GM23338 (cell line): Measurements from ENCODE around the gene TMPRSS3. TPM values are rescaled to one million over a fixed set of nuclear protein-coding genes. Genes with fewer than 3 reads are reported as not detected.

ENCODE experiments used
- ATAC-seq: fragments of 200-7000 bp; cut with Tn5 transposase; 3 replicates; pipeline ENCODE4 v1.9.1; 2020
- DNase-seq: peaks from one replicate; pipeline ENCODE4 v3.0.0-alpha.2; 2015; ENCODE audit warnings: low spot score
- H2AFZ ChIP-seq: fragments of 200-600 bp; sonication (generic); 2 replicates; pipeline ENCODE4 v1.8.0; 2016; ENCODE audit warnings: antibody characterized with exemption, mild to moderate bottlenecking, moderate library complexity
- H3F3A ChIP-seq: fragments of 200-600 bp; sonication (generic); replicated peaks from 2 replicates; pipeline ENCODE4 v1.8.0; 2017; ENCODE audit warnings: antibody characterized with exemption, mixed run types, low read depth
- H3K27ac ChIP-seq: fragments of 200-600 bp; sonication (generic); 2 replicates; pipeline ENCODE4 v1.6.1; 2016; ENCODE audit warnings: low read depth
- H3K27me3 ChIP-seq: fragments of 200-600 bp; sonication (generic); 2 replicates; pipeline ENCODE4 v1.8.0; 2016; ENCODE audit warnings: mild to moderate bottlenecking, mixed run types, moderate library complexity; ENCODE audit not compliant: insufficient read depth
- H3K36me3 ChIP-seq: fragments of 200-600 bp; sonication (generic); 2 replicates; pipeline ENCODE4 v1.8.0; 2016; ENCODE audit warnings: mild to moderate bottlenecking; ENCODE audit not compliant: insufficient read depth
- H3K4me1 ChIP-seq: fragments of 200-600 bp; sonication (generic); 2 replicates; pipeline ENCODE4 v1.8.0; 2016; ENCODE audit warnings: mild to moderate bottlenecking, moderate library complexity; ENCODE audit not compliant: insufficient read depth
- H3K4me2 ChIP-seq: fragments of 200-600 bp; sonication (generic); 2 replicates; pipeline ENCODE4 v1.7.1; 2017; ENCODE audit warnings: mixed run types
- H3K4me3 ChIP-seq: fragments of 200-600 bp; sonication (generic); 2 replicates; pipeline ENCODE4 v1.6.1; 2016; ENCODE audit warnings: mixed run types
- H3K79me2 ChIP-seq: fragments of 200-600 bp; sonication (generic); replicated peaks from 2 replicates; pipeline ENCODE4 v1.8.0; 2017; ENCODE audit warnings: mild to moderate bottlenecking; ENCODE audit not compliant: insufficient read depth
- H3K9me2 ChIP-seq: fragments of 200-600 bp; sonication (generic); 2 replicates; pipeline ENCODE4 v1.8.0; 2017; ENCODE audit not compliant: insufficient read depth
- H4K20me1 ChIP-seq: fragments of 200-600 bp; sonication (generic); replicated peaks from 2 replicates; pipeline ENCODE4 v1.8.0; 2017; ENCODE audit warnings: mild to moderate bottlenecking; ENCODE audit not compliant: insufficient read depth
- H3K27ac Mint-ChIP-seq: 2 replicates; pipeline ENCODE4 v1.8.0; 2020; ENCODE audit warnings: inconsistent platforms, mild to moderate bottlenecking, moderate library complexity, mixed read lengths
- H3K27me3 Mint-ChIP-seq: 3 replicates; pipeline ENCODE4 v1.8.0; 2022; ENCODE audit warnings: low read depth, mild to moderate bottlenecking, moderate library complexity, mixed read lengths, inconsistent platforms; ENCODE audit not compliant: insufficient read depth, poor library complexity
- H3K36me3 Mint-ChIP-seq: 3 replicates; pipeline ENCODE4 v1.8.0; 2021; ENCODE audit warnings: low read depth, mild to moderate bottlenecking, inconsistent platforms, moderate library complexity, mixed read lengths
- H3K4me1 Mint-ChIP-seq: 3 replicates; pipeline ENCODE4 v1.8.0; 2020; ENCODE audit warnings: mild to moderate bottlenecking, inconsistent platforms, mixed read lengths
- H3K4me3 Mint-ChIP-seq: 3 replicates; pipeline ENCODE4 v1.8.0; 2021; ENCODE audit warnings: moderate library complexity, mild to moderate bottlenecking, inconsistent platforms, mixed read lengths
- H3K9me3 Mint-ChIP-seq: 3 replicates; pipeline ENCODE4 v1.8.0; 2020; ENCODE audit warnings: moderate library complexity, mild to moderate bottlenecking, inconsistent platforms, mixed read lengths
- CREB1 ChIP-seq: fragments of 250-450 bp; sonication (Bioruptor Pico); IDR thresholded peaks from 2 replicates; pipeline ENCODE4 v1.5.0; 2020; ENCODE audit warnings: low read depth, mild to moderate bottlenecking, moderate library complexity
- EZH2 ChIP-seq: fragments of 200-600 bp; sonication (generic); IDR thresholded peaks from one replicate; pipeline ENCODE4 v1.8.0; 2017; ENCODE audit warnings: antibody characterized with exemption, mild to moderate bottlenecking, low read depth; ENCODE audit not compliant: unreplicated experiment
- JUNB ChIP-seq: IDR thresholded peaks from one replicate; pipeline ENCODE4 v1.6.1; 2016; ENCODE audit warnings: antibody characterized with exemption; ENCODE audit not compliant: unreplicated experiment
- NANOG ChIP-seq: IDR thresholded peaks from 2 replicates; pipeline ENCODE4 v1.6.1; 2016; ENCODE audit warnings: antibody characterized with exemption, borderline replicate concordance
- POLR2AphosphoS5 ChIP-seq: IDR thresholded peaks from 2 replicates; pipeline ENCODE4 v1.6.1; 2016; ENCODE audit warnings: antibody characterized with exemption, low read depth
- STAT1 ChIP-seq: IDR thresholded peaks from one replicate; pipeline ENCODE4 v1.6.1; 2016; ENCODE audit warnings: antibody characterized with exemption; ENCODE audit not compliant: unreplicated experiment
- ZNF114 ChIP-seq: fragments of 250-450 bp; sonication (Bioruptor Pico); IDR thresholded peaks from 2 replicates; pipeline ENCODE4 v1.5.0; 2020; ENCODE audit warnings: mild to moderate bottlenecking, moderate library complexity
- polyA plus RNA-seq: library from polyadenylated mRNA; unstranded; fragments of >200 nt; fragmentation: Nextera tagmentation; extraction: Ambion mirVana; gene quantifications from 2 replicates; pipeline ENCODE4 v1.2.1, GENCODE V29; 2016
- total RNA-seq: library from RNA; depleted of rRNA; stranded (reverse); fragments of >200 nt; shearing (Covaris generic); gene quantifications from 2 replicates; pipeline ENCODE4 v1.2.3, GENCODE V29; 2014
- TF ChIP-seq, protein P1 (sequence below), 2 experiments: fragments of 200-600 bp in 1 of 2; sonication (generic) in 1 of 2; conservative IDR thresholded peaks; 2 replicates each; pipeline versions ENCODE4 v1.5.1 to v1.6.1; 2016 to 2017; ENCODE audit warnings: antibody characterized with exemption in 2 of 2, low read depth in 2 of 2, mild to moderate bottlenecking in 2 of 2, moderate library complexity in 1 of 2
- TF ChIP-seq, protein P2 (sequence below): IDR thresholded peaks from 2 replicates; pipeline ENCODE4 v1.6.1; 2016; ENCODE audit warnings: antibody characterized with exemption
- TF ChIP-seq, protein P3 (sequence below): IDR thresholded peaks from one replicate; pipeline ENCODE4 v1.6.1; 2018; ENCODE audit warnings: antibody characterized with exemption; ENCODE audit not compliant: unreplicated experiment
- TF ChIP-seq, protein P4 (sequence below): fragments of 250-450 bp; sonication (Bioruptor Pico); IDR thresholded peaks from 2 replicates; pipeline ENCODE4 v1.5.0; 2020; ENCODE audit warnings: mild to moderate bottlenecking, moderate library complexity

TMPRSS3 gene
- total and polyA plus RNA-seq, 2 experiments from 2014 or later: 0.17 TPM; not detected in 1

DNA sequence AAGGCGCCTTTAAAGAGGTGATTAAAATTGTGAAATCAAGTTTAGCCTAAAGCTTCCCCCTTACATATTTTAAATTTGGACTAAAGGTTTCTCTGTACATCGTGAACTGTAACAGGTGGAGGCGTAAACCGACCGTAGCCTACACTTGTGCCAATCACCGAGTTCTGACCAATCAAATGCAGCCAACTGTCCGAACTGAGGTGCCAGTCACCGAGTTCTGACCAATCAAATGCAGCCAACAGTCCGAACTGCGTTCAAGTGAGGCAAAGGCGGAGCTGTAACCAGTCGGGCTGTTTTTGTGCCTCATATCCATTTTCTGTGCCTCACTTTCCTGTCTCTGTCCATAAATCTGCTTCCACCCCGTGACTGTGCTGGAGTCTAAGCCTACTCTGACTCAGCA, 36.9 kb downstream of the TMPRSS3 start:
- no peak for ATAC-seq
- Histone ChIP-seq H3K4me1 (no peaks in the 10 kb centered on the region), H3K4me3 (no peak overlapping the region), H4K20me1 (no peaks in the 10 kb centered on the region), H3K27me3 (no peaks in the 10 kb centered on the region), H2AFZ (no peak overlapping the region), H3K79me2 (no peaks in the 10 kb centered on the region), H3K36me3 (no peaks in the 10 kb centered on the region), H3K27ac (no peak overlapping the region), H3K9me2 (no peaks in the 10 kb centered on the region), H3K4me2 (no peak overlapping the region), H3F3A (no peaks in the 10 kb centered on the region)
- TF ChIP-seq JUNB: no peak
- TF ChIP-seq EZH2: no peak
- TF ChIP-seq POLR2AphosphoS5: no peak
- TF ChIP-seq, protein P1, sequence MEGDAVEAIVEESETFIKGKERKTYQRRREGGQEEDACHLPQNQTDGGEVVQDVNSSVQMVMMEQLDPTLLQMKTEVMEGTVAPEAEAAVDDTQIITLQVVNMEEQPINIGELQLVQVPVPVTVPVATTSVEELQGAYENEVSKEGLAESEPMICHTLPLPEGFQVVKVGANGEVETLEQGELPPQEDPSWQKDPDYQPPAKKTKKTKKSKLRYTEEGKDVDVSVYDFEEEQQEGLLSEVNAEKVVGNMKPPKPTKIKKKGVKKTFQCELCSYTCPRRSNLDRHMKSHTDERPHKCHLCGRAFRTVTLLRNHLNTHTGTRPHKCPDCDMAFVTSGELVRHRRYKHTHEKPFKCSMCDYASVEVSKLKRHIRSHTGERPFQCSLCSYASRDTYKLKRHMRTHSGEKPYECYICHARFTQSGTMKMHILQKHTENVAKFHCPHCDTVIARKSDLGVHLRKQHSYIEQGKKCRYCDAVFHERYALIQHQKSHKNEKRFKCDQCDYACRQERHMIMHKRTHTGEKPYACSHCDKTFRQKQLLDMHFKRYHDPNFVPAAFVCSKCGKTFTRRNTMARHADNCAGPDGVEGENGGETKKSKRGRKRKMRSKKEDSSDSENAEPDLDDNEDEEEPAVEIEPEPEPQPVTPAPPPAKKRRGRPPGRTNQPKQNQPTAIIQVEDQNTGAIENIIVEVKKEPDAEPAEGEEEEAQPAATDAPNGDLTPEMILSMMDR (conservative IDR thresholded peaks at IDR 0.05; ENCODE audit: low read depth in 2 of 2): no peak
- TF ChIP-seq STAT1: no peak
- TF ChIP-seq ZNF114: no peak
- TF ChIP-seq, protein P2, sequence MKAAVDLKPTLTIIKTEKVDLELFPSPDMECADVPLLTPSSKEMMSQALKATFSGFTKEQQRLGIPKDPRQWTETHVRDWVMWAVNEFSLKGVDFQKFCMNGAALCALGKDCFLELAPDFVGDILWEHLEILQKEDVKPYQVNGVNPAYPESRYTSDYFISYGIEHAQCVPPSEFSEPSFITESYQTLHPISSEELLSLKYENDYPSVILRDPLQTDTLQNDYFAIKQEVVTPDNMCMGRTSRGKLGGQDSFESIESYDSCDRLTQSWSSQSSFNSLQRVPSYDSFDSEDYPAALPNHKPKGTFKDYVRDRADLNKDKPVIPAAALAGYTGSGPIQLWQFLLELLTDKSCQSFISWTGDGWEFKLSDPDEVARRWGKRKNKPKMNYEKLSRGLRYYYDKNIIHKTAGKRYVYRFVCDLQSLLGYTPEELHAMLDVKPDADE: no peak
- TF ChIP-seq, protein P3, sequence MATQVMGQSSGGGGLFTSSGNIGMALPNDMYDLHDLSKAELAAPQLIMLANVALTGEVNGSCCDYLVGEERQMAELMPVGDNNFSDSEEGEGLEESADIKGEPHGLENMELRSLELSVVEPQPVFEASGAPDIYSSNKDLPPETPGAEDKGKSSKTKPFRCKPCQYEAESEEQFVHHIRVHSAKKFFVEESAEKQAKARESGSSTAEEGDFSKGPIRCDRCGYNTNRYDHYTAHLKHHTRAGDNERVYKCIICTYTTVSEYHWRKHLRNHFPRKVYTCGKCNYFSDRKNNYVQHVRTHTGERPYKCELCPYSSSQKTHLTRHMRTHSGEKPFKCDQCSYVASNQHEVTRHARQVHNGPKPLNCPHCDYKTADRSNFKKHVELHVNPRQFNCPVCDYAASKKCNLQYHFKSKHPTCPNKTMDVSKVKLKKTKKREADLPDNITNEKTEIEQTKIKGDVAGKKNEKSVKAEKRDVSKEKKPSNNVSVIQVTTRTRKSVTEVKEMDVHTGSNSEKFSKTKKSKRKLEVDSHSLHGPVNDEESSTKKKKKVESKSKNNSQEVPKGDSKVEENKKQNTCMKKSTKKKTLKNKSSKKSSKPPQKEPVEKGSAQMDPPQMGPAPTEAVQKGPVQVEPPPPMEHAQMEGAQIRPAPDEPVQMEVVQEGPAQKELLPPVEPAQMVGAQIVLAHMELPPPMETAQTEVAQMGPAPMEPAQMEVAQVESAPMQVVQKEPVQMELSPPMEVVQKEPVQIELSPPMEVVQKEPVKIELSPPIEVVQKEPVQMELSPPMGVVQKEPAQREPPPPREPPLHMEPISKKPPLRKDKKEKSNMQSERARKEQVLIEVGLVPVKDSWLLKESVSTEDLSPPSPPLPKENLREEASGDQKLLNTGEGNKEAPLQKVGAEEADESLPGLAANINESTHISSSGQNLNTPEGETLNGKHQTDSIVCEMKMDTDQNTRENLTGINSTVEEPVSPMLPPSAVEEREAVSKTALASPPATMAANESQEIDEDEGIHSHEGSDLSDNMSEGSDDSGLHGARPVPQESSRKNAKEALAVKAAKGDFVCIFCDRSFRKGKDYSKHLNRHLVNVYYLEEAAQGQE: no peak
- TF ChIP-seq CREB1 (CRISPR knock-in tag): no peak
- no peak for TF ChIP-seq NANOG
- no peaks in the 10 kb centered on the region for H3K4me1 Mint-ChIP-seq
- H3K4me3 Mint-ChIP-seq: no peak overlapping the region
- no peak overlapping the region for H3K27ac Mint-ChIP-seq
- H3K27me3 Mint-ChIP-seq: no peaks in the 10 kb centered on the region
- H3K9me3 Mint-ChIP-seq: peaks cover 18% of the 10 kb centered on the region
- peak; percentile 39 for DNase-seq
- peaks cover 6% of the 10 kb centered on the region for H3K36me3 Mint-ChIP-seq

DNA sequence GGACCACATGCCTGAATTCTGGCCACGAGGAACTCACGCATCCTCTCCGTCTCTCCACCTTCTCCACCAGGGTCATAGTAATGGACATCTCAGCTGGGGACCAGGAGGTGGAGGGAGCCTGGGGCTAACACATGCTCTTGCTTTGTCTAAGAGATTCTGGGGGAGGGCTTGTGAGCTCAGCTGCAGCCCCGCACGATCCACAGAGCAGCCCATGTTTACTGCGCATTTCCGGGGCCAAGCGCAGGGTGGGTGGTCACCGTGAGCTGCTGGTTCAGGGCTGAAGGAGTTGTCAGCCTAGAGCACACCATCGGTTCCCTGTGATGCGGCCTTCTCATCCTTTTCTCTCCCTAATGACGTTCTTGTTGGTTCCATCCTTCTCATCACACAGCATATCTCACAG, 37.6 kb downstream of the TMPRSS3 start:
- H3K27me3 Mint-ChIP-seq: peaks cover 3% of the 10 kb centered on the region
- H3K9me3 Mint-ChIP-seq: peaks cover 23% of the 10 kb centered on the region
- no peak overlapping the region for H3K27ac Mint-ChIP-seq
- DNase-seq (no peak), ATAC-seq (no peak)
- H3K36me3 Mint-ChIP-seq: peaks cover 6% of the 10 kb centered on the region
- H4K20me1 ChIP-seq: no peaks in the 10 kb centered on the region
- no peaks in the 10 kb centered on the region for H3K79me2 ChIP-seq
- 0 out of 2 replicates have a peak, but pooled peaks cover 3% of the 10 kb centered on the region for H3K9me2 ChIP-seq
- H3K4me1 Mint-ChIP-seq: no peaks in the 10 kb centered on the region
- H2AFZ ChIP-seq: no peak overlapping the region
- no peak overlapping the region for H3K27ac ChIP-seq
- H3K4me2 ChIP-seq: no peak overlapping the region
- H3K4me3 Mint-ChIP-seq: no peak overlapping the region
- H3F3A ChIP-seq: no peaks in the 10 kb centered on the region
- no peaks in the 10 kb centered on the region for H3K27me3 ChIP-seq
- no peaks in the 10 kb centered on the region for H3K36me3 ChIP-seq
- H3K4me1 ChIP-seq: no peaks in the 10 kb centered on the region
- no peak overlapping the region for H3K4me3 ChIP-seq
- TF ChIP-seq, protein P4, sequence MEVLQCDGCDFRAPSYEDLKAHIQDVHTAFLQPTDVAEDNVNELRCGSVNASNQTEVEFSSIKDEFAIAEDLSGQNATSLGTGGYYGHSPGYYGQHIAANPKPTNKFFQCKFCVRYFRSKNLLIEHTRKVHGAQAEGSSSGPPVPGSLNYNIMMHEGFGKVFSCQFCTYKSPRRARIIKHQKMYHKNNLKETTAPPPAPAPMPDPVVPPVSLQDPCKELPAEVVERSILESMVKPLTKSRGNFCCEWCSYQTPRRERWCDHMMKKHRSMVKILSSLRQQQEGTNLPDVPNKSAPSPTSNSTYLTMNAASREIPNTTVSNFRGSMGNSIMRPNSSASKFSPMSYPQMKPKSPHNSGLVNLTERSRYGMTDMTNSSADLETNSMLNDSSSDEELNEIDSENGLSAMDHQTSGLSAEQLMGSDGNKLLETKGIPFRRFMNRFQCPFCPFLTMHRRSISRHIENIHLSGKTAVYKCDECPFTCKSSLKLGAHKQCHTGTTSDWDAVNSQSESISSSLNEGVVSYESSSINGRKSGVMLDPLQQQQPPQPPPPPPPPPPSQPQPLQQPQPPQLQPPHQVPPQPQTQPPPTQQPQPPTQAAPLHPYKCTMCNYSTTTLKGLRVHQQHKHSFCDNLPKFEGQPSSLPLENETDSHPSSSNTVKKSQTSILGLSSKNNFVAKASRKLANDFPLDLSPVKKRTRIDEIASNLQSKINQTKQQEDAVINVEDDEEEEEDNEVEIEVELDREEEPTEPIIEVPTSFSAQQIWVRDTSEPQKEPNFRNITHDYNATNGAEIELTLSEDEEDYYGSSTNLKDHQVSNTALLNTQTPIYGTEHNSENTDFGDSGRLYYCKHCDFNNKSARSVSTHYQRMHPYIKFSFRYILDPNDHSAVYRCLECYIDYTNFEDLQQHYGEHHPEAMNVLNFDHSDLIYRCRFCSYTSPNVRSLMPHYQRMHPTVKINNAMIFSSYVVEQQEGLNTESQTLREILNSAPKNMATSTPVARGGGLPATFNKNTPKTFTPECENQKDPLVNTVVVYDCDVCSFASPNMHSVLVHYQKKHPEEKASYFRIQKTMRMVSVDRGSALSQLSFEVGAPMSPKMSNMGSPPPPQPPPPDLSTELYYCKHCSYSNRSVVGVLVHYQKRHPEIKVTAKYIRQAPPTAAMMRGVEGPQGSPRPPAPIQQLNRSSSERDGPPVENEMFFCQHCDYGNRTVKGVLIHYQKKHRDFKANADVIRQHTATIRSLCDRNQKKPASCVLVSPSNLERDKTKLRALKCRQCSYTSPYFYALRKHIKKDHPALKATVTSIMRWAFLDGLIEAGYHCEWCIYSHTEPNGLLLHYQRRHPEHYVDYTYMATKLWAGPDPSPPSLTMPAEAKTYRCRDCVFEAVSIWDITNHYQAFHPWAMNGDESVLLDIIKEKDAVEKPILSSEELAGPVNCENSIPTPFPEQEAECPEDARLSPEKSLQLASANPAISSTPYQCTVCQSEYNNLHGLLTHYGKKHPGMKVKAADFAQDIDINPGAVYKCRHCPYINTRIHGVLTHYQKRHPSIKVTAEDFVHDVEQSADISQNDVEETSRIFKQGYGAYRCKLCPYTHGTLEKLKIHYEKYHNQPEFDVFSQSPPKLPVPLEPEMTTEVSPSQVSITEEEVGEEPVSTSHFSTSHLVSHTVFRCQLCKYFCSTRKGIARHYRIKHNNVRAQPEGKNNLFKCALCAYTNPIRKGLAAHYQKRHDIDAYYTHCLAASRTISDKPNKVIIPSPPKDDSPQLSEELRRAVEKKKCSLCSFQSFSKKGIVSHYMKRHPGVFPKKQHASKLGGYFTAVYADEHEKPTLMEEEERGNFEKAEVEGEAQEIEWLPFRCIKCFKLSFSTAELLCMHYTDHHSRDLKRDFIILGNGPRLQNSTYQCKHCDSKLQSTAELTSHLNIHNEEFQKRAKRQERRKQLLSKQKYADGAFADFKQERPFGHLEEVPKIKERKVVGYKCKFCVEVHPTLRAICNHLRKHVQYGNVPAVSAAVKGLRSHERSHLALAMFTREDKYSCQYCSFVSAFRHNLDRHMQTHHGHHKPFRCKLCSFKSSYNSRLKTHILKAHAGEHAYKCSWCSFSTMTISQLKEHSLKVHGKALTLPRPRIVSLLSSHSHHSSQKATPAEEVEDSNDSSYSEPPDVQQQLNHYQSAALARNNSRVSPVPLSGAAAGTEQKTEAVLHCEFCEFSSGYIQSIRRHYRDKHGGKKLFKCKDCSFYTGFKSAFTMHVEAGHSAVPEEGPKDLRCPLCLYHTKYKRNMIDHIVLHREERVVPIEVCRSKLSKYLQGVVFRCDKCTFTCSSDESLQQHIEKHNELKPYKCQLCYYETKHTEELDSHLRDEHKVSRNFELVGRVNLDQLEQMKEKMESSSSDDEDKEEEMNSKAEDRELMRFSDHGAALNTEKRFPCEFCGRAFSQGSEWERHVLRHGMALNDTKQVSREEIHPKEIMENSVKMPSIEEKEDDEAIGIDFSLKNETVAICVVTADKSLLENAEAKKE (CRISPR knock-in tag): no peak
- no peak for TF ChIP-seq POLR2AphosphoS5
